HepG2 (cell line): Measurements from ENCODE around the gene USP2. TPM values are rescaled to one million over a fixed set of nuclear protein-coding genes. Genes with fewer than 3 reads are reported as not detected.

Source experiments
- ATAC-seq: fragments of 200-7000 bp; cut with Tn5 transposase; 3 replicates; pipeline ENCODE4 v1.9.1; 2020; ENCODE audit warnings: mild to moderate bottlenecking, moderate library complexity
- BruUV-seq: library from RNA; stranded (reverse); fragments of 400-500 nt; replicated peaks from 2 replicates; lab custom pipeline; 2021; lab: Mats Ljungman, UMichigan
- CTCF ChIA-PET: fragments of 300-600 bp; formaldehyde crosslinking; extraction: SDS; loops from one replicate; lab custom pipeline; 2021; ENCODE audit warnings: low total read pairs, inconsistent platforms, low intra/inter-chr PET ratio; lab: Yijun Ruan, JAX
- POLR2A ChIA-PET: fragments of 350-600 bp; sonication (Branson Sonifier 250); formaldehyde crosslinking; loops from one replicate; lab custom pipeline; 2020; ENCODE audit warnings: antibody characterized with exemption, inconsistent platforms; lab: Yijun Ruan, JAX
- DNase-seq: peaks from one replicate; pipeline ENCODE4 v3.0.0-alpha.2; 2015; ENCODE audit warnings: low spot score
- FAIRE-seq: peaks from 3 replicates; lab custom pipeline; 2011; peaks lifted over from hg19 to GRCh38; lab: Jason Lieb, UNC
- H2AFZ ChIP-seq: one replicate; pipeline ENCODE4 v1.6.1; 2011; ENCODE audit warnings: low read length, inconsistent platforms
- H3K27ac ChIP-seq: fragments of 300-600 bp; 3 replicates; pipeline ENCODE4 v1.8.0; 2011; ENCODE audit warnings: mixed run types, mild to moderate bottlenecking, mixed read lengths, low read length, inconsistent platforms; ENCODE audit not compliant: insufficient read depth; ENCODE audit errors: extremely low read length
- H3K27me3 ChIP-seq, 2 experiments: fragments of 200-600 bp in 1 of 2; 2 replicates in 1 of 2; 3 replicates in 1 of 2; pipeline versions ENCODE4 v1.6.0 to v1.8.0; 2011; ENCODE audit warnings: low read length in 2 of 2, mild to moderate bottlenecking in 2 of 2, moderate library complexity in 2 of 2, inconsistent platforms in 1 of 2; ENCODE audit not compliant: insufficient read depth in 2 of 2, control insufficient read depth in 1 of 2
- H3K36me3 ChIP-seq, 2 experiments: fragments of 200-600 bp in 1 of 2; replicated peaks in 1 of 2; 2 replicates in 1 of 2; 3 replicates in 1 of 2; pipeline versions ENCODE4 v1.5.1 to v1.8.0; 2011; ENCODE audit warnings: low read length in 2 of 2, inconsistent platforms in 1 of 2; ENCODE audit not compliant: insufficient read depth in 2 of 2, control insufficient read depth in 1 of 2
- H3K4me1 ChIP-seq: 2 replicates; pipeline ENCODE4 v1.5.1; 2012; ENCODE audit warnings: low read length, inconsistent platforms; ENCODE audit not compliant: insufficient read depth
- H3K4me2 ChIP-seq: 2 replicates; pipeline ENCODE4 v1.6.0; 2011; ENCODE audit warnings: low read depth, low read length, inconsistent platforms
- H3K4me3 ChIP-seq, 3 experiments: fragments of 200-600 bp in 1 of 3; sonication (generic), shearing (Covaris generic) in 1 of 3; replicated peaks in 1 of 3; 2 replicates each; pipeline ENCODE4 v1.5.1; 2011 to 2016; ENCODE audit warnings: low read length in 3 of 3, inconsistent platforms in 2 of 3, low read depth in 2 of 3, mild to moderate bottlenecking in 2 of 3, control low read depth in 1 of 3, mixed read lengths in 1 of 3; ENCODE audit not compliant: insufficient read depth in 1 of 3
- H3K79me2 ChIP-seq: one replicate; pipeline ENCODE4 v1.6.1; 2011; ENCODE audit warnings: low read length, inconsistent platforms; ENCODE audit not compliant: insufficient read depth
- H3K9ac ChIP-seq: 2 replicates; pipeline ENCODE4 v1.6.0; 2011; ENCODE audit warnings: mild to moderate bottlenecking, low read depth, low read length, inconsistent platforms; ENCODE audit not compliant: insufficient read depth
- H3K9me3 ChIP-seq: 2 replicates; pipeline ENCODE4 v1.5.1; 2012; ENCODE audit warnings: mild to moderate bottlenecking, low read length
- H4K20me1 ChIP-seq: 2 replicates; pipeline ENCODE4 v1.6.0; 2011; ENCODE audit warnings: inconsistent platforms, mild to moderate bottlenecking, low read length, moderate library complexity; ENCODE audit not compliant: insufficient read depth
- BRCA1 ChIP-seq: sonication (generic); formaldehyde crosslinking; IDR thresholded peaks from 2 replicates; pipeline ENCODE4 v1.4.0; 2020; ENCODE audit warnings: missing genetic modification reagents
- GFI1 ChIP-seq: sonication (generic); formaldehyde crosslinking; IDR thresholded peaks from 2 replicates; pipeline ENCODE4 v1.5.0; 2020; ENCODE audit warnings: missing genetic modification reagents, mild to moderate bottlenecking, borderline replicate concordance
- HMGXB3 ChIP-seq: sonication (generic); formaldehyde crosslinking; IDR thresholded peaks from 2 replicates; pipeline ENCODE4 v1.4.0; 2020; ENCODE audit warnings: missing genetic modification reagents, borderline replicate concordance
- SMAD1 ChIP-seq: sonication (generic); formaldehyde crosslinking; IDR thresholded peaks from 2 replicates; pipeline ENCODE4 v1.4.0; 2020; ENCODE audit warnings: missing genetic modification reagents, low read depth, mild to moderate bottlenecking, borderline replicate concordance
- ZFYVE20 ChIP-seq: sonication (generic); formaldehyde crosslinking; IDR thresholded peaks from 2 replicates; pipeline ENCODE4 v1.8.0; 2023; ENCODE audit warnings: low read depth, mild to moderate bottlenecking, moderate library complexity, missing genetic modification reagents, borderline replicate concordance
- ZNF275 ChIP-seq: sonication (generic); formaldehyde crosslinking; IDR thresholded peaks from 2 replicates; pipeline ENCODE4 v1.8.0; 2022; ENCODE audit warnings: missing genetic modification reagents, mild to moderate bottlenecking, inconsistent platforms, borderline replicate concordance
- ZNF335 ChIP-seq: sonication (generic); formaldehyde crosslinking; IDR thresholded peaks from 2 replicates; pipeline ENCODE4 v1.4.0; 2020; ENCODE audit warnings: missing genetic modification reagents
- WGBS: methylation state at CpG from one replicate; pipeline ENCODE4 v1.1.6; 2017; ENCODE audit warnings: low lambda C conversion rate; 5-methylcytosine and 5-hydroxymethylcytosine counted together
- in situ Hi-C: cut with HindIII; loops from 2 replicates; pipeline ENCODE4 v1.10.0; 2017; ENCODE audit warnings: low pct_unique_long_range_greater_than_20kb; ENCODE audit not compliant: extremely low pct_ligation_motif_present
- intact Hi-C: fragments of 100-400 bp; cut with micrococcal nuclease; formaldehyde crosslinking; loops from one replicate; pipeline ENCODE4 v1.10.0; 2022; ENCODE audit not compliant: unreplicated experiment
- polyA plus RNA-seq, 8 experiments: library from polyadenylated mRNA; depleted of rRNA in 3 of 8; stranded (reverse) in 7 of 8; unstranded in 1 of 8; fragments of >200 nt; fragmentation: Illumina TruSeq in 4 of 8; extraction: Trizol in 4 of 8; gene quantifications; 2 replicates each; pipeline versions ENCODE4 v1.2.1 to v1.2.3, GENCODE V29; 2011 to 2016; ENCODE audit warnings: low read depth in 4 of 8, missing spikeins in 1 of 8, mixed read lengths in 1 of 8; ENCODE audit not compliant: insufficient read depth in 1 of 8
- total RNA-seq, 5 experiments: library from RNA; depleted of rRNA; stranded (reverse); fragments of >200 nt; fragmentation: Illumina TruSeq; extraction: Trizol; gene quantifications; 2 replicates each; pipeline ENCODE4 v1.2.3, GENCODE V29; 2016; ENCODE audit warnings: low read depth in 1 of 5

Gene USP2
- total and polyA plus RNA-seq, 2 of the 13 experiments (the other 11 are each of a cell fraction or from before 2014, with no cell fraction given) = 2.5 to 6.0 TPM

- Histone ChIP-seq H3K9ac (no peak overlapping the region), H3K27me3 (no peaks in the 10 kb centered on the region; a peak in 1 of 5 replicates), H3K4me3 (no peak overlapping the region), H3K9me3 (no peaks in the 10 kb centered on the region), H3K4me2 (no peak overlapping the region), H3K79me2 (no peaks in the 10 kb centered on the region), H2AFZ (no peak overlapping the region), H3K4me1 (0 out of 2 replicates have a peak, but pooled peaks cover 1% of the 10 kb centered on the region), H4K20me1 (no peaks in the 10 kb centered on the region), H3K27ac (no peak overlapping the region), H3K36me3 (no peaks in the 10 kb centered on the region)
- in situ Hi-C loops (no loop called here), intact Hi-C loops (no loop called here)
- 80% methylated on average over 4 of the region's 5 CpGs for WGBS
- ChIA-PET POLR2A (no interaction called here), CTCF (no interaction called here)
- TF ChIP-seq ZNF335 (CRISPR knock-in tag) (no peak), HMGXB3 (CRISPR knock-in tag) (no peak), SMAD1 (CRISPR knock-in tag) (no peak), ZNF275 (CRISPR knock-in tag) (no peak), GFI1 (CRISPR knock-in tag) (no peak), ZFYVE20 (no peak), BRCA1 (CRISPR knock-in tag) (no peak)
- BruUV-seq = no TSS peak
- DNase-seq (no peak), FAIRE-seq (no peak), ATAC-seq (no peak)
Observed at GRCh38 chr11:119427279-119427678, 45.8 kb upstream of the USP2 start.
